ENCODE data around the gene KRTAP4-3. TPM values are rescaled to one million over a fixed set of nuclear protein-coding genes. Genes with fewer than 3 reads are reported as not detected.

The KRTAP4-3 gene
- total and polyA plus RNA-seq, 3 donors from 2014 or later, result not detected

DNA sequence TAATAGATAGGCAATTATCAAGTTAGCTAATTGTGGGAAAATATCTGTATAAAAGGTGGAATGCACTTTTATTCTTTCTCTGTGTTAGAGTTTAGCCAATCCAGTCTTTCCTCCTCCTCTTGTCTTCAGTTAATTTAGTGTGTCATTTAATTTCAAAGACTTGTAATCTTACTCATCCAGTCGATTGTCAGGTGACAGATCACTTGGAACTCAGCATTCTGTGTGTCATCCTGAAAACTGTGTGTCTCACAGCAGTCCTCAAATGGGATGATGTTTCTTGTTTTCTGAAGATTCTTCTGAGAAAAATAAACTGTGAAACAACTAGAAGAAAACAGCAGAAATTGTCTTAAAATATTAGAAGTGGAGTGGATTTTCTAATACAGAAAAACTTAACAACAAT, 17.0 kb upstream of the KRTAP4-3 start:
- no peak overlapping the region for H3K4me3 ChIP-seq
- H3K4me1 ChIP-seq, result no peaks in the 10 kb centered on the region
- 58 to 72% methylated on average over 1 of the region's 1 CpG for WGBS, 2 donors
- intact Hi-C loops (cut with DNase I; ENCODE audit: low total_unique reads), result no loop called here
- no peaks in the 10 kb centered on the region for H3K27me3 ChIP-seq
- TF ChIP-seq POLR2A (IDR thresholded peaks at IDR 0.05) (no peak), CTCF (IDR thresholded peaks at IDR 0.05) (no peak)
- H3K27ac ChIP-seq, result no peak overlapping the region
- DNase-seq, result no peak
- no peaks in the 10 kb centered on the region for H3K36me3 ChIP-seq (ENCODE audit: low read depth, missing control alignments)
- no peaks in the 10 kb centered on the region for H3K9me3 ChIP-seq

GRCh38 chr17:41184480-41184961, 16.5 kb upstream of the KRTAP4-3 start, which contains the start of gene KRTAP4-1:
KRTAP4-1 (minus strand) TSS chr17:41184911; CDS start chr17:41184854, 57 bp downstream.
- no peak within 1 kb of the TSS for H3K27ac ChIP-seq
- H3K4me1 ChIP-seq, result no peaks in the 10 kb centered on the region
- intact Hi-C loops (cut with DNase I; ENCODE audit: low total_unique reads), result no loop called here
- no peaks in the 10 kb centered on the region for H3K36me3 ChIP-seq (ENCODE audit: low read depth, missing control alignments)
- H3K4me3 ChIP-seq, result no peak within 1 kb of the TSS
- no peaks in the 10 kb centered on the region for H3K27me3 ChIP-seq
- no peaks in the 10 kb centered on the region for H3K9me3 ChIP-seq
- 63 to 70% methylated on average over 6 to 9 of the region's 9 CpGs for WGBS, 2 donors
- TF ChIP-seq CTCF (IDR thresholded peaks at IDR 0.05), result no peak
- TF ChIP-seq POLR2A (IDR thresholded peaks at IDR 0.05), result no peak
- DNase-seq, result no peak

DNA sequence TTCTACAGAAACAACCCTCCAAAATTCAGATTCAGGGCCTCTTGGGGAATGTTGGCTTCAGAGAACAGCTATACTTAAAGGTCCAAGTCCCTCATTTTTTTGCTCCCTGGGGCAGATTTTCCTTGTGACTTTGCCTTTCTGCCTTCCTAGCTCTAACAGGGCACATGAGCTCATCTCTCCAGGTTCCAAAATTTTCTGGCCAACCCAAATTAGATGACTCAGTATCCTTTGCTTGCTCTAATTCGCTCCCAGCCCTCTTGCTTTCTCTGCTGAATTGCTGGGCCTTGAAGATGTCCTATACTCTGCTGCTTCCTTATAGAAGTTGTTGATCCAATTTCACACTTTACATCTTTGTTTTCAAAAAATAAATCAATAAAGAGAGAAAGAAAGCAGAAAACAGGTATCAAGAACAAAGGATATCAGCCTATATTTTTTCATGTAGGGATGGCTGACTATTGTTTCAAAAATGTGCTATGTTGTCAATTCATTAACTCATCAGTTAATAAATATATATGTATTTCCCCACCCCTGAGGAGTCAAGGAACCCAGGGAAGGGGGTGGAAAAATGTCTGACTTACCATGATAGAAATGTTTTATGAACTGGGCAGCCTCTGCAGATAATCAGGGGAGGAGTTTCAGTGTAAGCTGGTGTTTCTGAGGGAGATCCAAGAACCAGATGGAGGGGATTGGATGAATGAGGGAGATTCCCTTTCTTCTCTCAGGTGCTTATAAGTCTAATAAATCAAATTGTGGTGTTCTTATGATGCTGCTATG, 11.0 kb upstream of the KRTAP4-3 start:
- intact Hi-C loops (cut with DNase I; ENCODE audit: low total_unique reads), result no loop called here
- Histone ChIP-seq H3K9me3 (no peaks in the 10 kb centered on the region), H3K4me1 (no peaks in the 10 kb centered on the region), H3K27me3 (no peaks in the 10 kb centered on the region), H3K4me3 (no peak overlapping the region), H3K36me3 (ENCODE audit: low read depth, missing control alignments) (no peaks in the 10 kb centered on the region), H3K27ac (no peak overlapping the region)
- no peak for DNase-seq
- TF ChIP-seq CTCF (IDR thresholded peaks at IDR 0.05) (no peak), POLR2A (IDR thresholded peaks at IDR 0.05) (no peak)
- 82 to 97% methylated on average over 1 of the region's 1 CpG for WGBS, 2 donors

- H3K27me3 ChIP-seq, result no peaks in the 10 kb centered on the region
- no peak for DNase-seq
- H3K9me3 ChIP-seq, result no peaks in the 10 kb centered on the region
- intact Hi-C loops (cut with DNase I; ENCODE audit: low total_unique reads), result no loop called here
- H3K4me1 ChIP-seq, result no peaks in the 10 kb centered on the region
- 90 to 96% methylated on average over 3 of the region's 3 CpGs for WGBS, 2 donors
- no peak overlapping the region for H3K27ac ChIP-seq
- H3K36me3 ChIP-seq (ENCODE audit: low read depth, missing control alignments), result no peaks in the 10 kb centered on the region
- H3K4me3 ChIP-seq, result no peak overlapping the region
- TF ChIP-seq CTCF (IDR thresholded peaks at IDR 0.05) (no peak), POLR2A (IDR thresholded peaks at IDR 0.05) (no peak)
Measured at GRCh38 chr17:41178341-41178740, 10.3 kb upstream of the KRTAP4-3 start.
